Bronchial epithelial cell (primary cell): Measurements from ENCODE around the gene MATR3. TPM values are rescaled to one million over a fixed set of nuclear protein-coding genes. Genes with fewer than 3 reads are reported as not detected.

ENCODE experiments used
- DNase-seq: peaks from one replicate; pipeline ENCODE4 v3.0.0-alpha.2; 2010; ENCODE audit warnings: low read depth
- FAIRE-seq: peaks from 2 replicates; lab custom pipeline; 2011; peaks lifted over from hg19 to GRCh38; lab: Jason Lieb, UNC
- H3K27me3 ChIP-seq: 2 replicates; pipeline ENCODE4 v1.5.1; 2011; ENCODE audit warnings: low read length; ENCODE audit not compliant: control insufficient read depth, insufficient read depth
- H3K36me3 ChIP-seq: 2 replicates; pipeline ENCODE4 v1.5.1; 2011; ENCODE audit warnings: low read length; ENCODE audit not compliant: control insufficient read depth, insufficient read depth
- H3K4me3 ChIP-seq: 2 replicates; pipeline ENCODE4 v1.5.1; 2011; ENCODE audit warnings: mild to moderate bottlenecking, low read depth, low read length, control low read depth
- CTCF ChIP-seq: IDR thresholded peaks from 2 replicates; pipeline ENCODE4 v1.5.1; 2011; ENCODE audit warnings: mild to moderate bottlenecking, moderate library complexity, low read length, control low read depth, inconsistent platforms; ENCODE audit not compliant: insufficient read depth, severe bottlenecking
- total RNA-seq: library from RNA; depleted of rRNA; stranded (reverse); fragments of >200 nt; gene quantifications from 2 replicates; pipeline ENCODE4 v1.2.1, GENCODE V29; 2014

MATR3 gene
- total RNA-seq, 1 donor from 2014 or later: 173 TPM

GRCh38 chr5:139293202-139293506, 386 bp upstream of the MATR3 start:
- TF ChIP-seq CTCF: no peak
- FAIRE-seq (no peak), DNase-seq (no peak)
- Histone ChIP-seq H3K36me3 (no peaks in the 10 kb centered on the region), H3K4me3 (peak overlapping the region; percentile 78), H3K27me3 (no peaks in the 10 kb centered on the region)

- DNase-seq (peak; percentile 46), FAIRE-seq (no peak)
- Histone ChIP-seq H3K36me3 (no peaks in the 10 kb centered on the region), H3K4me3 (peak overlapping the region; percentile 78), H3K27me3 (no peaks in the 10 kb centered on the region)
- TF ChIP-seq CTCF: peak; percentile 40
Observed at GRCh38 chr5:139294374-139295165, 1.0 kb downstream of the MATR3 start.

GRCh38 chr5:139295346-139296057, 2.0 kb downstream of the MATR3 start:
- Histone ChIP-seq H3K4me3 (peak overlapping the region; percentile 78), H3K36me3 (no peaks in the 10 kb centered on the region), H3K27me3 (no peaks in the 10 kb centered on the region)
- TF ChIP-seq CTCF: no peak
- FAIRE-seq: no peak
- no peak for DNase-seq

GRCh38 chr5:139296198-139296597, 2.7 kb downstream of the MATR3 start:
- no peaks in the 10 kb centered on the region for H3K27me3 ChIP-seq
- no peak for FAIRE-seq
- DNase-seq: no peak
- no peak for TF ChIP-seq CTCF
- H3K4me3 ChIP-seq: no peak overlapping the region
- no peaks in the 10 kb centered on the region for H3K36me3 ChIP-seq

GRCh38 chr5:139296862-139297326, 3.4 kb downstream of the MATR3 start:
- no peak for FAIRE-seq
- Histone ChIP-seq H3K36me3 (no peaks in the 10 kb centered on the region), H3K27me3 (no peaks in the 10 kb centered on the region), H3K4me3 (no peak overlapping the region)
- DNase-seq: no peak
- no peak for TF ChIP-seq CTCF
